ENCODE results near the gene ANKMY1.

The ANKMY1 gene

DNA sequence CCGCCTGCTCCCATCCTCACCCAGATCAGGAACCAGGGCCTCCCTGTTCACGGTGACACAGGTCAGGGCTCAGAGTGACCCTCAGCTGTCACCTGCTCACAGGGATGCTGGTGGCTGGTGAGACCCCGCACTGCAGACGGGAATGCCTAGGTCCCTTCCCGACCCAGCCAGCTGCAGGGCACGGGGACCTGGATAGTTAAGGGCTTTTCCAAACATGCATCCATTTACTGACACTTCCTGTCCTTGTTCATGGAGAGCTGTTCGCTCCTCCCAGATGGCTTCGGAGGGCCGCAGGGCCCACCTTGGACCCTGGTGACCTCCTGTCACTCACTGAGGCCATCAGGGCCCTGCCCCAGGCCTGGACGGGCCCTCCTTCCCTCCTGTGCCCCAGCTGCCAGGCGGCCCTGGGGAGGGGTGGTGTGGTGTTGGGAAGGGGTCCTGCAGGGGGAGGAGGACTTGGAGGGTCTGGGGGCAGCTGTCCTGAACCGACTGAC, 90.6 kb downstream of the ANKMY1 start:
- no peak for DNase-seq

DNA sequence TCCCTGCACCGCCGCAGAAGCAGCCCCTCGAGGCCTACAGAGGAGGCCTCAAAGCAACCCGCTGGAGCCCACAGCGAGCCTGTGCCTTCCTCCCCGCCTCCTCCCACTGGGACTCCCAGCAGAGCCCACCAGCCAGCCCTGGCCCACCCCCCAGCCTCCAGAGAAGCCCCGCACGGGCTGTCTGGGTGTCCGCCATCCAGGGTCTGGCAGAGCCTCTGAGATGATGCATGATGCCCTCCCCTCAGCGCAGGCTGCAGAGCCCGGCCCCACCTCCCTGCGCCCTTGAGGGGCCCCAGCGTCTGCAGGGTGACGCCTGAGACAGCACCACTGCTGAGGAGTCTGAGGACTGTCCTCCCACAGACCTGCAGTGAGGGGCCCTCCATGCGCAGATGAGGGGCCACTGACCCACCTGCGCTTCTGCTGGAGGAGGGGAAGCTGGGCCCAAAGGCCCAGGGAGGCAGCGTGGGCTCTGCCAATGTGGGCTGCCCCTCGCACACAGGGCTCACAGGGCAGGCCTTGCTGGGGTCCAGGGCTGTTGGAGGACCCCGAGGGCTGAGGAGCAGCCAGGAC, 91.1 kb downstream of the ANKMY1 start:
- no peak for DNase-seq

DNA sequence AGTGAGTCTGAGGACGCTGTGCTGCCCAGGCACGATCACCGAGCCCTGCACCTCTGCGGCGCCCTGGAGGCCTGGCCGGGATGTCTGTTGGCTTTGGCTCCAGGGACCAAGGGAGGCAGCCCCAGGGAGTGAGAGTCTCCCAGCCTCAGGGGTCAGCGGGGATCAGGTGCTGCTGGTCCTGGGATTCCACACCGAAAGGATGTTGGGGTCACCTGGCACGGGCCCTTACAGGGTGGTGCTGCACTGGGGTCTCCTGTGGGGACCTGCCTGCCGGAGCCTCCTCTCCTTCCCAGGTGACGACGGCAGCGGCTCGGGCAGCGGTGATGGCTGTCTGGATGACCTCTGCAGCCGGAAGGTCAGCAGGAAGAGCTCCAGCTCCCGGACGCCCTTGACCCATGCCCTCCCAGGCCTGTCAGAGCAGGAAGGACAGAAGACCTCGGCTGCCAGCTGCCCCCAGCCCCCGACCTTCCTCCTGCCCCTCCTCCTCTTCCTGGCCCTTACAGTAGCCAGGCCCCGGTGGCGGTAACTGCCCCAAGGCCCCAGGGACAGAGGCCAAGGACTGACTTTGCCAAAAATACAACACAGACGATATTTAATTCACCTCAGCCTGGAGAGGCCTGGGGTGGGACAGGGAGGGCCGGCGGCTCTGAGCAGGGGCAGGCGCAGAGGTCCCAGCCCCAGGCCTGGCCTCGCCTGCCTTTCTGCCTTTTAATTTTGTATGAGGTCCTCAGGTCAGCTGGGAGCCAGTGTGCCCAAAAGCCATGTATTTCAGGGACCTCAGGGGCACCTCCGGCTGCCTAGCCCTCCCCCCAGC, 91.8 kb downstream of the ANKMY1 start:
- DNase-seq: no peak

DNA sequence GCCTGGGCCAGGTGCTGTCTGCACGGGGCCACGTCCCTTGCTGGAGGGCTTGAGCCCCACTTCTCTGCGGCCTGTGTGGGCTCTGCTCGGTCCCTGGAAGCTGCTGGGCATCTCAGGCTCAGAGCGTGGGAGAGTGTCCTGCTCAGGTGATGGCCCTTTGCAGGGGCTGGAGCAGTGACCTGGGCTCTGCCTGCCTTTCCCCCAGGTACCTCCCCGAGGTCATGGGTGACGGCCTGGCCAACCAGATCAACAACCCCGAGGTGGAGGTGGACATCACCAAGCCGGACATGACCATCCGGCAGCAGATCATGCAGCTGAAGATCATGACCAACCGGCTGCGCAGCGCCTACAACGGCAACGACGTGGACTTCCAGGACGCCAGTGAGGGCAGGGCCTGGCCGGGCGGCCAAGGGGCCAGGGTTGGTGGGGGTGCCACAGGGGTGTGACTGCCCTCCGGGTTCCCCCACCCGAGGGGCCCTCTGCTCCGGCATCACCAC, 92.5 kb downstream of the ANKMY1 start:
- no peak for DNase-seq

DNA sequence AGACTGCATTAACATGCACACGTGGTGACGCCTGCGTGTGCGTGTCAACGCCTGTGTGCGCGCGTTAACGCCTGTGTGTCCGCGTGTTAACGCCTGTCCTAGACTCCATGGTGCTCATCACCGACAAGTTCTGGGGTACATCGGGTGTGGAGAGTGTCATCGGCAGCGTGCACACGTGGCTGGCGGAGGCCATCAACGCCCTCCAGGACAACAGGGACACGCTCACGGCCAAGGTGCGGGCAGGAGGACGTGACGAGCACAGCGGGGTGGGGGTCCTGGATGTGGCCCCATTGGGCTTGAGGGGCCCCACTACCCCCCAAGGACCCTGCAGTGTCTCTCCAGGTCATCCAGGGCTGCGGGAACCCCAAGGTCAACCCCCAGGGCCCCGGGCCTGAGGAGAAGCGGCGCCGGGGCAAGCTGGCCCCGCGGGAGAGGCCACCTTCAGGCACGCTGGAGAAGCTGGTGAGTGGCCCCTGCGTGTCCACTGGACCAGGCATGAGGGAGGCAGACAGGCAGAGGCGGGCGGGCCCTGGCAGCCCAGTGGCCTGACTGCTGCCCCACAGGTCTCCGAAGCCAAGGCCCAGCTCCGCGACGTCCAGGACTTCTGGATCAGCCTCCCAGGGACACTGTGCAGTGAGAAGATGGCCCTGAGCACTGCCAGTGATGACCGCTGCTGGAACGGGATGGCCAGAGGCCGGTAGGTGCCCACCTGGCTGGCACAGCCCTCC, 93.1 kb downstream of the ANKMY1 start:
- DNase-seq: no peak

DNA sequence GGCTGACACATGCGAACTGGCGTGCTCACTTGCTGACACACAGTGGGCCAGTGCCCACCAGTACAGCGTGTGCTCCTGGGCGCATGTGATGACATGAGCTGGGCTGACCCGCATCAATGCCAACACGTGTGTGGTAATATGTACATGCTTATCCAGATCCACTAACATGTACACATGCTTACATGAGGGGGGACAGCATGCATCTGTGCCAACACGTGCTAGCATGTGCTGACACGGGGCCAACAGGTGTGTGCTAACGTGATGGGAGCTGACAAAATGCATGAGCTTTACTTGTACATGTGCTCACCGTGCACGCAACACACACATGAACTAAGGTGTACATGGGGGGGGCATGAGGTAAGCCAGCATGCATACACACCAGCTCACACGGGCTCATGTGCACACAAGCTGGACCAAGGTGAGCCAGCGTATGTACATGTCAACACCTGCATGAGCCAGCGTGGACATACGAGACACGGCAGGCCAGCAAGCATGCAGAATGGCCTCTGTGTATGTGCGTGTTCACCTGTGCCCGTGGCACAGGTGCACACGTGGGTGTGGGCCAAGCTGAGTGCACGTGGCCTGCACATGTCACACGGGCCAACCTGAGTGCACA, 93.8 kb downstream of the ANKMY1 start:
- DNase-seq: no peak

DNA sequence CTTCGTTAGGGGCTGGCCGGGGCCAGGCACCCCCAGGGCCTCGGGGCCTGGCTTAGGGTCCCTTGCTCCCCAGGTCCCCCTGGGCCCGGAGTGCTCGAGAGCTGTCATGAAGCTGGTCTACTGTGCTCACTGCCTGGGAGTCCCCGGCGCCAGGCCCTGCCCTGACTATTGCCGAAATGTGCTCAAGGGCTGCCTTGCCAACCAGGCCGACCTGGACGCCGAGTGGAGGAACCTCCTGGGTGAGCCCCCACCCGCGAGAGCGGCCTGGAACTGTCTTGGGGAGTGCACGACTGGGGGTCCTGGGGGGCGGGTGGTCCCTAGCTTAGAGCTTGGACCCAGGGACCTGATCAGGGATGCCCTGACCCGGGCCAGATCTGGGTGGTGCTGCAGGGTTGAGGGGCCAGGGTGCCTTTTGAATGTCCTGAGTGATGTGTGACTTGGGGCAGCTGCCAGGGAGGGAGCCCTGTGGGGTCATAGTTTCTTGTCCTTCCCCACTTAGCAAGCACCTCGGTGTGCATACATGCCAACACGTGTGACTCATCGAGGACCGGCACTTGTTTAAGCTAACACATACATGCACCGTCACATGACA, 94.4 kb downstream of the ANKMY1 start:
- DNase-seq: no peak

DNA sequence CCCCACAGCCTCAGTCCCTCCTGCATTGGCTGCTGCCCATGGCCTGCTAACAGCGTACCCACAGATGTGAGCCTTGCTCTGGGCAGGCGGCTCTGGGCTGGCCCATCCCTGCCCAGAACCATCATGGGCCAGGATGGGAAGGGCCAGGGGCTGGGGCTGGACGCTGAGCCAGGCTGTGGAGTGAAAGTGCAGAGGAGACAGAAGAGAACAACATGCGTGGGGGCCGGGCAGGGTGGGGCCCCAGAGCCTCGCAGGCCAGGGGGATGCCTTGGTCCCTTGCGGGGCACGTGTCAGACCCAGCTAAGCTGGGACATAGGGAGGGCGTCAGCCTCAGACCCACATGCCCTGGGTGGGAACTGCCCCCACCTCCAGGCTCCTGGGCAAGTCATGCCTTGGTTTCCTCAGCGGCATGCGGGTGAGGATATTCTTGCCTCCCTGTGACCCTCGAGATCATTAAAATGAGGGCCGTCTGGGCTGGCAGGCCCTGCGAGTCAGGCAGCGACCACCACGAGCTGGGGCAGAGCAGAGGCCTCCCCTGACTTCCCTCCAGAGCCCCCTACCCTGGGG, 95.0 kb downstream of the ANKMY1 start:
- DNase-seq: no peak

DNA sequence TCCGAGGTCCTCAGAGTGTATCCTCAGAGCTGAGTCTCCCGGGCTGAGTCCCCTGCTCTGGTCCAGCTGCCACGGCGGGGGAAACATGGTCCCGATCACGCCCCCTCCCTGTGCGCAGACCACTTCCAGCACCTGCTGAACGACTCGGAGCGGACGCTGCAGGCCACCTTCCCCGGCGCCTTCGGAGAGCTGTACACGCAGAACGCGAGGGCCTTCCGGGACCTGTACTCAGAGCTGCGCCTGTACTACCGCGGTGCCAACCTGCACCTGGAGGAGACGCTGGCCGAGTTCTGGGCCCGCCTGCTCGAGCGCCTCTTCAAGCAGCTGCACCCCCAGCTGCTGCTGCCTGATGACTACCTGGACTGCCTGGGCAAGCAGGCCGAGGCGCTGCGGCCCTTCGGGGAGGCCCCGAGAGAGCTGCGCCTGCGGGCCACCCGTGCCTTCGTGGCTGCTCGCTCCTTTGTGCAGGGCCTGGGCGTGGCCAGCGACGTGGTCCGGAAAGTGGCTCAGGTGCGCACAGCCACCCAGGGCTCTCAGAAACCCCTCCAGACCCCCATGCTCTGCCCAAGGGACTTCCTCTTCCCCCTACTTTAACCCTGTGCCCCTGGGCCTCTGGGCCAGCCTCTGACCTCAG, 95.6 kb downstream of the ANKMY1 start:
- no peak for DNase-seq

DNA sequence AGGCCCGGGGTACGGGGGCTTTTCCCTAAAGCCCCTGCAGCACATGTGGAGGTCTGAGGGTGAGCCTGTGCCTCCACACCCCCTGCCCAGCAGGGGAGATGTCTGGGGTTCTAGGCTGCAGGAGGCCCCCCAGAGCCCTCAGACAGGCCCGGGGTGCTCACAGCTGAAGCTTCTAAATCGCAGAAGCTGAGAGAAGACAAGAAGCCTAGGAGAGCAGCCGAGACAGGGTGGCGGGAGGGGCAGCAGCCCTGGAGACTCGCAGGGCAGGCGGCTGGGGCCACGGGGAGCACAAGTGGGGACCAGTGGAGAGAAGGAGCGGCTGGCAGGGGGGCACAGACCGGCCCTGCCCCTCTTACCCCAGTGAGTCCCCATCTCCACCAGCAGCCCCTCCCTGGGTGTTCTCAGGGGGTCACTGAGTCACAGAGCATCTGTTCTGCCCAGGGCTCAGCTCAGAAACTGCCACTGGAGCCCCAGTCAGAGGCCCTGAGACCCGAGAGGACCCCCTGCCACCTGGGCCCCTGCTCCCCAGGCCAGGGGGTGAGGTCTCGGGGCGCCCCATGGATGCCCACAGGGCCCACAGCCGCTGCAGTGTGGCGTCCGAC, 96.2 kb downstream of the ANKMY1 start:
- DNase-seq: no peak

DNA sequence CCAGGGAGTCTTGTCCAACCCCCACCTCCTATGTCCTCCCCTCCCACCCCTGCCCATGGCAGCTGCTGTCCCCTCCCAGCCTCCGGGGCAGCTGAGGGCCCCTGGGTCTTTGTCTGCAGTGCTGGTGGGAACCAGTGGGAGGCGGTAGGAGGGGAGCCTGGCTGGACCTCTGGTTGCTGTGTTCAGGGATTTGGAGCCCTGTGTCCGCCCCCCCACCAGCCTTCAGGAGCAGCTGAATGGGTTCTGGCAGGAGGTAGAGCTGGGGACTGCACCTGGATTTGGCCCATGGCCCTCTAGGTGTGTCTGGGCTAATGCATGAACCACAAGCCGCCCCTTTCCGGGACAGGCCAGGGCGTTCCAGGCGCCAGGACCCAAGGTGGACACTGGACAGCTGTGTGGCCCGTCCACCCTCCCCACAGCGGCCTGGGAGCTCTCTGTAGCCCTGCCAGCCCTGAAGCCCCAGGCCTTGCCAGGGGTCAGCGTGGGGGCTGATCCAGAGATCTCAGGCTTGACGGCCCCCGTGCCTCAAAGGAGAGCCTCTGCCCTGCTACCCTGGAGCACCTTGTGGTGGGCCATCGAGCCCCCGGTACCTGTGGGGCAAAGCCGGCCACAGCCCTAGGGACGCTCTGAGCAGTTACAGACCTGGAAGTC, 96.9 kb downstream of the ANKMY1 start:
- DNase-seq: no peak

DNA sequence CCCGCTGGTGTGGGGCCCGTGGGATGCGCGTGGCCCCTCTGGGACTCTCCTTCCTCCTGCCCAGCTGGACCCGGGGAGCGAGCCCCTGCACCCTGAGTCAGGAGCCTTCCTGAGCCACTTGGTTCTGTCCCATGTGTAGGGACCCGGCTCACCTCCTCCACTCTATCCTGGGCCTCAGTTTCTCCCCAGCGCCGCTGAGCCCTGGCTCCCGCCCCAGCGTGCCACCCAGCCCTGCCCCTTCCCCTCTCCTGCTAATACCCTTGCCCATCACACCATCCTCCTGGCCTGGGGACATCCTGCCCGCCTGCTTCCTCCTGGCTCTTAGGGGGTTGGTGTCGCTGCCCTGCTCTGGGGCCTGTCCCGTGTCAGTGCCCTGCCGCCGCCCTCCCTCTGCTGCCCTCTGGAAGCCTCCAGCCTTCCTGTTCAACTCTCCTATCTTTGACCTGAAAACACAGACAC, 97.5 kb downstream of the ANKMY1 start:
- DNase-seq: no peak

DNA sequence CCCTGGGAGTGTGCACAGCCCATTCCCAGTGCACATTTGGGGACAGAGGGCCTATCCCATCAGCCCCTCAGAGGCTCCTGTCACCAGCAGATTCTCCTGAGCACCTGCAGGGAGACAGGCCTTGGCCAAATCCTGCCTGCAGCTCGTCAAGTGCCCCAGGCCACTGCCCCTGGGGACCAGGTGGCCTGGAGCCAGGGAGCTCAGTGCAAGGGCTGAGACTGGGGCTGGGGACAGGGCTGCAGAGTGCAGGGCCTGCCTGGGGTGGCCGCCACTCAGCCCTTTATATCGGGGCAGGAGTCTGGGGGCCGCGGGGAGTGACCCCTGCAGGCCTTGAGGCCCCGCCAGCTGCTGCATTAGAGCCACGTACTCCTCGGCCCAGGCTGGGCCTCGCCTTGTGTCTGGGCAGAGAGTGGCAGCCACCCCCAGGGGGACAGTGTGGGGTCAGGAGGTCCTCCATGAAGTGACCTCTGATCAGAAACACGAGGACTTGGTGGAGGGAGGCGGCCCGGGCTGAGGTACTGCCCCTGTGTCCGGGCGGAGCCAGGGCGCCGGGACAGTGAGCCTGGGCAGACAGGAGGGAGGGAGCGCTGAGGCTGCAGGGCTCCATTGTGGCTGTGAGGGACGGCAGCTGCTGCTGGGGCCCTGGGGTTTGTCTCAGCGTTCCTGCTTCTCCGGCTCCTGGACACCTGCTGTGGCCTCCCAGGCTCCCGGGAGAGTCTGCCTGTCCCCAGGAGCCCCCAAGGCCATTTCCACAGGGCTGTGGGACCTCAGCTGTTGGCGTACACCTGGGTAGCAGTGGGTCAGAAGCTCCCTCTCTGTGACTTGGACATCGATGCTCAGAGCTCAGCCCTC, 98.2 kb downstream of the ANKMY1 start:
- no peak for DNase-seq

DNA sequence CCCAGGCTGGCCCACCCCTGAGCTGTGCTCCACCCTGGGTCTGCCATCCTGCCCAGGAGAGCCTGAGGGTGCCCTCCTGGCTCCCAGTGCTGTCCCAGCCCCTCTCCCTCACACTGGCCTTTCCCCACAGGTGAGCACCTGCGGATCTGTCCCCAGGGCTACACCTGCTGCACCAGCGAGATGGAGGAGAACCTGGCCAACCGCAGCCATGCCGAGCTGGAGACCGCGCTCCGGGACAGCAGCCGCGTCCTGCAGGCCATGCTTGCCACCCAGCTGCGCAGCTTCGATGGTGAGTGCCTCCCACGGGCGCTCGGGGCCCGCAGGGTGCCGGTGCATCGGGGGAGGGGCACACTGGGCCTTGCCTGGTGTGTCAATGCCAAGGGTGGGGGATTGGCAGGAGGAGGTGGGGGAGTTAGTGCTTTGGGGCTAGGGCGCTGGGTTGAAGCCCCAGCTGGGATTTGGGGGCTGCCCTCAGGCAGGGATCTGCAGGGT, 98.8 kb downstream of the ANKMY1 start:
- no peak for DNase-seq

DNA sequence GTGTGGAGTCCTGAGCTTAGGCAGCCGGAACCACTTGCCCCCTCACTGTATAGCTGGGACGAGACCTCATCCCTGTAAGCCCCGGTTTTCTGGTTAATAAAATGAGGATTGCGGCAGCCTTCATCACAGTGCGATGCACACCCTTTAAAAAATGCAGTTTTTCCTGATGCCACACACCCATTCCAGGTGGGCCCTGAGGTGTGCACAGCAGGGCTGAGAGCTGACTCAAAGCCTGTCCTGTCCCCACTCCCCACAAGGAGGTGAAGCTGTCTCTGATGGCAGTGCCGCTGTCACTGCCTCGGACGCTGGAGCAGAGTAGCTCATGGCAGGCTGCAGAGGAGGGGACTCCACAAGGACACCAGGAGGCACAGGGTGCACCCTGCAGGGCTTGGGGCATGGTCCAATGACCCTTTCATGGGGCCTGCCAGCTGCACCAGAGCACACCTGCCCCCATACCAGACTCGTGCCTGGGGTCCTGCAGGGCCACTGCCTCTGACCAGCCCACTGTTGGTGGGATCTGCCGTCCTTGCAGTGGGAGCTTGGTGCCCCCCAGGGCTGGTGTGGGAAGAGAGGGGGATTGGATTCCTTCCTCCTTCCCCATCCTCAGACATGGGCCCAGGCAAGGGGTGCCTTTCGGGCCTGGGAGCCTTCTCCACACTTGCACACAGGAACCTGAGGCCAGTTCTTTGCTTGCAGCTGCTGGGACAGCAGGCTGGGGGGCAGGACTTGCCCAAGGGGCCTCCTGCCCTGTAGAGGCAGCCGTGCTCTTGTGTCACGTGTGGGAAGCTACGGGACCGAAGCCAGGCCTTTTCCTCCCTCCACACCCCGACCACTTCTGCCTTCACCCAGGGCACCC, 99.5 kb downstream of the ANKMY1 start:
- DNase-seq: no peak

DNA sequence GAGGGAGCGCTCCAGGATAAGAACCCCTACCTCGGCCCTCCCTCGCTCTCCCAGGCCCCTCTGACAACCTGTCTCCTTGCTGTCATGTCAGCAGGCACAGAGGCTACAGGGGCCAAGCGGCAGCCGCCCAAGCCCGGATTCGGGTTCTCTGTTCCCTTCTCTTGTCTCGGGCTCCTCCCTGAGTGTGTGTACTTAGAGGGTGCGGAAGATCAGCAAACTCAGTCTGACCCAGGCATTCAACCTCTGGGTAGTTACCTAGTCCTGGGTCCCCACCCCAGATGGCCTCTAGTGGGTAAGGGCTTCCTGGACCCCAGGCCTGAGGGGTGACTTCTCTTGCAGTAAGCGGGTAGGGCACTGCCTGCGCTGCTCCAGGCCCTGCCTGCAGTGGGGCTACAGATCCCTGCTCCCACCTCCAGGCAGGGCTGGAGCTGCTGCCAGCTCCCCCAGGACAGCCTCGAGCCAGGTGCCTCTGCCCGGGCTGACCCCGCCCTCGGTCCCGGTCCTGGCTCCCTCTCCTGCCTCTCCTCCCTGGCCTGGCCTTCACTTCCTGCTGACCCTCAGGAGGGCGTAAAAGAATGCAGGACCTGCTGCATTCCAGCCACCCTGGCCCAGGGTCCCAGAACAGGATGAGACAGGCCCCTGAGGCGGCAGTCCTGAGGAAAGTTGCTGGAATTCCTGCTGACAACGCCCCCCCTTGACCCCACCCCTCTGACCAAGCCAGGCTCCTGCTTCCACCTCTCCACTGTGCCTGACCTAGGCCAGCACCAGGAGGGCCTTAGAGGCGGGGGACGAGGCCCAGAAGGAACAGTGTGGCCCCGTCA, 100.4 kb downstream of the ANKMY1 start:
- no peak for DNase-seq

DNA sequence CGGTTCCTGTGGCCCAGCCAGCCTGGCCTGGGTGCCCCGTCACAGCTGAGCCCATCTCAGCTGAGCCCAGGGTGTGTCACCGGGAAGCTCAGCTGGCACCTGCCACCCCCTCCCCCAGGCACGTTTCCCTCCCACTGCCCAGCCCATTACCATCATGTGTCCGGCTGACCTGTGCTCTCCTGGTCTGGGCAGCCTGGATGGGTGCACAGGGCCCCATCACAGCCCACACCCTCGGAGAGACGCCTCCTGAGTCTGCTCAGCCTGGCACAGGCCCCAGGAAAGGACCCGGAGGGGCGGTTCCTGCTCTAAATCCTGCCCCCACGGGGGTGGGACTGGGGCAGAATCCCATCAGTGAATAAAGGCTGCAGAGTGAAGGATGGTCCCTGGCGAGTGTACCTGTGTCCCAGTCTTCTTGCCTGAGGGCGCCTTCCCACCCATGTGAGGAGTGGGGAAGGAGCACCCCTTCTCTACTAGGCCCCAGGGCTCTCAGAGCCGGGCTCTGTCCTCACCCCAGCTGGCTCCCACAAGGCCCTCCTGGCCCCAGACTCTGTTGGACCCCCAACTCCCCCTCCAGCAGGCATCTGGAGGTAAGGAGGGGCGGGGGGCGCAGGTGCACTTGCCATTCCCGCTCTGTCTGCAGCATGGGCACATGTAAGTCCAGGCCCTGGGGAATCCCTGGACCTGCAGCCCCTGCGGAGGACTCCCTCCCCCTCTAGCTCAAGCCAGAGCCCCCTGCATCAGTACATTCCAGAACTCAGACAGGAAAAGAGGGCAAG, 101.2 kb downstream of the ANKMY1 start:
- DNase-seq: no peak

Data from activated gamma-delta T cell (primary cell).